ENCODE measurements around the gene DDX42. TPM values are rescaled to one million over a fixed set of nuclear protein-coding genes. Genes with fewer than 3 reads are reported as not detected.
A peak's percentile ranks its signal among the peaks of the same experiment; 100 is the strongest.

Gene DDX42
- total and polyA plus RNA-seq, 2 experiments from 2014 or later, result 57.8 to 101 TPM

- H3K36me3 ChIP-seq (ENCODE audit: insufficient read depth), result peaks cover 70% of the 10 kb centered on the region
- no peaks in the 10 kb centered on the region for H3K9me2 ChIP-seq (ENCODE audit: insufficient read depth)
- H3K36me3 Mint-ChIP-seq (ENCODE audit: low read depth), result peaks cover 98% of the 10 kb centered on the region
Measured at GRCh38 chr17:63827002-63827800, 53.2 kb downstream of the DDX42 start, which contains the start of the genes FTSJ3 and PSMC5. Gene FTSJ3 (minus strand): TSS chr17:63827663. CDS start chr17:63826902, 761 bp downstream. Gene PSMC5 (plus strand): TSS chr17:63827431. CDS start chr17:63827491, 60 bp downstream.

More at GRCh38 chr17:63827002-63827800, 53.2 kb downstream of the DDX42 start, which contains the start of the genes FTSJ3 and PSMC5:
- Mint-ChIP-seq H3K4me3 (peak within 1 kb of the TSS; percentile 100), H3K27me3 (ENCODE audit: insufficient read depth, low read depth, poor library complexity) (peaks cover 16% of the 10 kb centered on the region), H3K9me3 (no peaks in the 10 kb centered on the region; the same call in 2 of the 3 replicates), H3K27ac (peak within 1 kb of the TSS; percentile 100), H3K4me1 (peaks cover 20% of the 10 kb centered on the region)
- ATAC-seq (peak; percentile 90), DNase-seq (ENCODE audit: low spot score) (peak; percentile 96)
- Histone ChIP-seq H3K27ac (ENCODE audit: low read depth) (peak within 1 kb of the TSS; percentile 85), H3K4me1 (ENCODE audit: insufficient read depth) (peaks cover 6% of the 10 kb centered on the region; the same call in 1 of the 2 replicates), H3F3A (replicated peaks; ENCODE audit: low read depth) (peaks cover 11% of the 10 kb centered on the region; the same call in 1 of the 2 replicates), H3K79me2 (replicated peaks; ENCODE audit: insufficient read depth) (peaks cover 39% of the 10 kb centered on the region), H4K20me1 (replicated peaks; ENCODE audit: insufficient read depth) (peaks cover 39% of the 10 kb centered on the region), H3K4me2 (peak within 1 kb of the TSS; percentile 99), H3K4me3 (peak within 1 kb of the TSS; percentile 84), H2AFZ (peak within 1 kb of the TSS; percentile 33), H3K27me3 (ENCODE audit: insufficient read depth) (no peaks in the 10 kb centered on the region)
- TF ChIP-seq REST (IDR thresholded peaks at IDR 0.05; ENCODE audit: unreplicated experiment) (no peak), NANOG (IDR thresholded peaks at IDR 0.05; ENCODE audit: borderline replicate concordance) (no peak), ETS1 (IDR thresholded peaks at IDR 0.05) (peak; percentile 94), ZNF114 (CRISPR knock-in tag; IDR thresholded peaks at IDR 0.05) (no peak), CREB1 (CRISPR knock-in tag; IDR thresholded peaks at IDR 0.05; ENCODE audit: low read depth) (peak; percentile 72), EZH2 (IDR thresholded peaks at IDR 0.05; ENCODE audit: low read depth, unreplicated experiment) (no peak), CTCF (conservative IDR thresholded peaks at IDR 0.05; ENCODE audit: low read depth in 2 of 2) (peak; percentile 41 to 59), POLR2AphosphoS5 (IDR thresholded peaks at IDR 0.05; ENCODE audit: low read depth) (peak; percentile 88), JUNB (IDR thresholded peaks at IDR 0.05; ENCODE audit: unreplicated experiment) (no peak)
